Measurements from ENCODE around the gene ATP5PF.
A peak's percentile ranks its signal among the peaks of the same experiment; 100 is the strongest.
"Not testable (repeated sequence)": the region's sequence is repeated elsewhere in the genome, so short reads cannot be mapped to it uniquely, and the experiment has no call there.

The ATP5PF gene

DNA sequence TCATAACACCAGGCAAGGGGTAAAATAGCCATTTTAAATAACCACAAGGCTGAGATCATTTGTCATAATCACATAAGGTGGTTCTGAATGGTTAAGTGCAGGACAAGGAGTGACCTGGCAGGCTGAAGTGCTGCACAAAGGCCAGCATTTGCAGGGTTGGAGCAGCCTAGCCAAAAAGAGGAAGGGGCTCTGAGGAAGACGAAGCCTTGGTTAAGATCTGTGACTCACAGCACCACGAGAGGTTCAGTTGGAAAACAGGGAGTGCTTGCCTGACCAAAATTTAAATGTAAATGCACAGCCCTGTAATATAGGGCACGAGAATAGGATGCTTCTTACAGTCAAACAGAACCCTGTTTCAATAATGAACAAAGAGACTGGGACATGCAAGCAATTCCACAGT, 12.1 kb downstream of the ATP5PF start:
- no peak for DNase-seq (ENCODE audit: low read depth)

DNA sequence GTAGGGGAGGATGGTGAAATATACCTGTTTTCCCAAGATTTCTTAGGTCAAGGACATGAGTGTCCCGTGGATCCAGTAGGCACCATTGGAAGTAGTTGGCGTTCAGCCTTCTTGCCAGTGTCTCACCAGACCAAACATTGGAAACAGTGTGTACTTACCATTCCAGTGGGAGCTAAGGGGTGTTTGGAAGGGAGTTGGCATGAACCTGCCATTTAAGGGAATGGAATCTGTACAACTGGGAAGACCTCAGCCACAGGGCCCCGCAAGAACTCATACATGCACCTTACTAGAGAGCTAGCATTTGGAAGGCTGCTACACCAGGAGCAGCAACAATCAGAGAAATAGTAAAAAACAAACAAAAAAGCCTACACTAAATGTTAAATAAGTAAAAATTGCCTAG, 12.7 kb downstream of the ATP5PF start:
- DNase-seq (ENCODE audit: low read depth), result no peak

DNA sequence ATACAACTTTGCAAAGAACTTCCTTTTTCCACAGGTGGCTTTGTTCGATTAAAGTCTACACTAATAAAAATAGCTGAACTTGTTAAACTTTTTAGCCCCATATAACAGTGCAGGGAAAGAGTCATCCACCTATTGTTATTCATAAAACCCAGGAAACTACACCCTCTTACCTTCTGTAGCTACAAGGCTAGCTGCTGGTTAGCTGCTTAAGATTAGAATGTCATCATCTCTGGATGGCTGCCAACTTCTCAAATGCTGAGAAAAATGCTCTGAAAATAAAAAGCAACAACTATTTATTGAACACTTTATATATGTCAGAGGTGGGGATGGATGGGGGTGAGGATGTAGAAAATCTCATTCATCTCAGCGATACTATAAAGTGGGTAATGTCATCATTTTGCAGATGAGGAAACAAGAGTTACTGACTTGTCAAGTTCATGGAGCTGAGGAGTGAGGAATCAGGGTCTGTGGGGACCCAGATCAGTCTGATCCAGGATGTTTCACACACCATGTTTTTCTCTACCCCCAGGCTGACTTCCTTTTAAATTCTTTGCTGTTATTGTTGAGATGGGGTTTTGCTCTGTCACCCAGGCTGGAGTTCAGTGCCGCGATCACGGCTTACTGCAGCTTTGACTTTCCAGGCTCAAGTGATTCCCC, 17.1 kb downstream of the ATP5PF start:
- peak; percentile 13 for DNase-seq (ENCODE audit: low read depth)

DNA sequence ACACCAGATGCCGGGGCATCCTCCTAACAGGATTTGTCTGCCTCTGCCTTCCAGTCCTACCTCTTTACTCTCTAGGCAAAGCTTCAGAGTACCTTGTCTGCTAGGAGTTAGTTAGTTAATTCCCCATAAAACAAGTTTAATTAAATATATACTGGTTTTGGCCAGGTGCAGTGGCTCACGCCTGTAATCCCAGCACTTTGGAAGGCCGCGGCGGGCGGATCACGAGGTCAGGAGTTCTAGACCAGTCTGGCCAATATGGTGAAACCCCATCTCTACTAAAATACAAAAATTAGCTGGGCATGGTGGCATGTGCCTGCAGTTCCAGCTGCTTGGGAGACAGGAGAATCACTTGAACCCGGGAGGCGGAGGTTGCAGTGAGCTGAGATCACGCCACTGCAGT, 20.6 kb downstream of the ATP5PF start:
- not testable (repeated sequence) for DNase-seq (ENCODE audit: low read depth)

DNA sequence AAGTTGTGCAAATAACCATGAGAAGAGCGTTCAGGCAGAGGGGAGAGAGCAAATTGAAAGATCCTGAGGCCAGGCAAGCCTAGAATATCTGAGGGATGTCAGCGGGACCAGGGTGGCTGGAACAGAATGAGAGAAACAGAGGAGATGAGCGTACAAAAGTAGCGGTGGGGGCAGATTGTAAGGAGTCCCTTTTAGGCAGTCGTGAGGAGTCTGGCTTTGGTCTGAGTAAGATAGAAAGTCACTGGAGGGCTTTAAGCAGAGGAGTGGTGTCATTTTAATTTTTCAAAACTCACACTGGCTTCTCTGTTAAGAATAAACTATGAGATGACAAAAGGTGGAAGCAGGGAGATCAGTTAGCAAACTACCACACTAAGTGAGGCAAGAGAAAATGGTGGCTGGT, 24.2 kb downstream of the ATP5PF start:
- DNase-seq (ENCODE audit: low read depth), result no peak

GRCh38 chr21:25709684-25710265, 24.9 kb downstream of the ATP5PF start:
- DNase-seq (ENCODE audit: low read depth), result no peak

GRCh38 chr21:25708467-25709065, 26.1 kb downstream of the ATP5PF start:
- peak; percentile 31 for DNase-seq (ENCODE audit: low read depth)

GRCh38 chr21:25701529-25701928, 33.2 kb downstream of the ATP5PF start:
- no peak for DNase-seq (ENCODE audit: low read depth)

DNA sequence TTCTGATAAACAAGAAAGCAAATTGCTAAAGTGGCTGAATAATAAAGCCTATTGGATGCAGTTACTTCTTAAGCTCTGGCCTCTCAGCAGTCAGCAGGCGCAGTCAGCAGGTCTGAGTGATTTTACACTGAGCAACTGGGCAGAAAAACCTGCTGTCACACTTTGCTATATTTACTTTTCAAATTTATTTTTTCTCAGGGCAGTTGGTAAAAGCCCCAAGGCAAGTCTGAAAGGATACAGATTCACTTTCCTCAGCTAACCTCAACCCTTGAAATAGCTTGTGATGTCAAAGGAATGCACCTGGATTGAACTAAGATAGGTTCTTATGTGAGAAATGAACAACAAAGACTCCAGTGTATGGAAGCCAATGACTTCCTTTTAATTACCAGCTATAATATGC, 34.0 kb downstream of the ATP5PF start:
- DNase-seq (ENCODE audit: low read depth), result no peak

DNA sequence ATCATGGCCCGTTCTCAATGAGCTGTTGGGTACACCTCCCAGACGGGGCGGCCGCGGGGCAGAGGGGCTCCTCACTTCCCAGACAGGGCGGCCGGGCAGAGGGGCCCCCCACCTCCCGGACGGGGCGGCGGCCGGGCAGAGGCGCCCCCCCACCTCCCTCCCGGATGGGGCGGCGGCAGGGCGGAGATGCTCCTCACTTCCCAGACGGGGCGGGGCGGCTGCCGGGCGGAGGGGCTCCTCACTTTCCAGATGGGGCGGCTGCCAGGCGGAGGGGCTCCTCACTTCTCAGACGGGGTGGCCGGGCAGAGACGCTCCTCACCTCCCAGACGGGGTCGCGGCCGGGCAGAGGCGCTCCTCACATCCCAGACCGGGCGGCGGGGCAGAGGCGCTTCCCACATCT, 39.2 kb downstream of the ATP5PF start:
- not testable (repeated sequence) for DNase-seq (ENCODE audit: low read depth)

GRCh38 chr21:25691976-25692375, 42.7 kb downstream of the ATP5PF start:
- DNase-seq (ENCODE audit: low read depth), result no peak

GRCh38 chr21:25689226-25689625, 45.5 kb downstream of the ATP5PF start:
- peak; percentile 2 for DNase-seq (ENCODE audit: low read depth)

DNA sequence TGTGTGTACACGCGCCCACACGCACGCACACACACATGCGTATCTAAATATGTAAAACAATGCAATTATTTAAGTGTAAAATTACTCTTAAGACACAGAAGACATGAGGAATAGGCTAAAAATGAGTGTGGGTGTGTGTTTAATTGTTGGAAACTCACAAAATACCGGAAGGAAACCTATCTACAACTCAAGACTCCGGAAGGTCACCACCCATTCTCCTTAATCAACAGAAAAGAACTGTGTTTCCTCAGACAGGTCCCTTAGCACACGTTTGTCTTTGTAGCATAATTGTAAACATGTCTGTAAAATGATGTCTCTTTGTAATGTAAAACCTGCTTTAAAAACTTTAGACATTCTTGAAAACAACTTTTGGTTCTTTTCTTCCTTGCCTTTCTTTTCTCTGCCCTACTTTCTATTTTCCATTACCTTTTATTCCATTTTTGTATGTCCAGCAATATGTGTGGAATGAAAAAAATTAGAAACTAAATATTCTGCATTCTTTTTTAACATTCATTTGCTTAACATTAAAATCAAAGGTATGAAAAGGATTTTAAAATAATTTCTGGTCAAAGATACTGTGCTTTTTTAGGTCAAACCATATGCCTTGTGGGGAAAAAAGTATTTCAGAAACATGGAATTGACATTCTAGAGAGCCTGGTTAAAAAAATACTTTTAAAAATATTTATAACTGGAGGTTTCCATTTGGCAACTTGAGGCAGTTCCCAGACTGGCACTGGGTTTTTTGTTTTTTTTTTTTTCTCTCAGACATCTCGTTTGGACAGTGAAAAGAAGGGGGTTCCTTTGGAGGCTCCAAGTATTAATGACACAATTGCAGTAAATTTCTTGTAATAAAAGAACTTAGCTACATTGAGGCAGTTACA, 46.2 kb downstream of the ATP5PF start:
- DNase-seq (ENCODE audit: low read depth), result no peak

DNA sequence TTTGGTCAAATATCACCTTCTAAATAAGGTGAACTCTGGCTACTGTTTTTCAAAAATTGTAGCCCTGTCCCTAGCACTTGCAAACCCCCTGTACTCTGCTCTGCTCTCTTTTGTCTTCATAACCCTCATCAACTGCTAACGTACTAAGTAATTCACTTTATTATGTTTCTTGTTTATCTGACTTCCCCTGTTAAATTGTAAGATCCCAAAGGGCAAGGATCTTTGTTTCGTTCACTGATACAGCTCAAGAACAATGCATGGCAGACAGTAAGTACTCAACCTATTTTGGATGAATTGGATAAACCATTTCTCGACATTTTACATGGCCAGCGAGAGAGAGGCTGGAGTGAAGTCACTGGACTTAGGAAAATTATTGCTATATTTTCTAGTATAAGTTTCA, 46.9 kb downstream of the ATP5PF start:
- DNase-seq (ENCODE audit: low read depth), result no peak

DNA sequence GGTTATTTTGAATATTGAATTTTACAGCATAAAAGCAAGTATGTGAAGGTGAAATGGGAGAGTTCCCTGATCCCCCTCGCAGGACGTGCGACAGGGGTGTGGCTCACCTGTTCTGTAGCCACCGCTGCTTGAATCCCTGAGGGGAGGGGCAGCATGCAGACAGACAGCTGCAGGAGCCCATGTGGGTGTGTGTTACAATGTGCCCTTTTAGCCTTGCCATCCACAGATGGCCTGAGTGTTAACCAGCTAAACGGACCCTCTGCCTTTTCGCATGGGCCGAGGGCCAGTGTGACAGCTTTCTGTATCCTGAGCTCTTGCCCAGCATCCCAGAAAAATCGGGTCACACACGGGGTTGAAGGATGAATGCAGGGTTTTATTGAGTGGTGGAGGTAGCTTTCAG, 52.3 kb downstream of the ATP5PF start:
- DNase-seq (ENCODE audit: low read depth), result no peak

DNA sequence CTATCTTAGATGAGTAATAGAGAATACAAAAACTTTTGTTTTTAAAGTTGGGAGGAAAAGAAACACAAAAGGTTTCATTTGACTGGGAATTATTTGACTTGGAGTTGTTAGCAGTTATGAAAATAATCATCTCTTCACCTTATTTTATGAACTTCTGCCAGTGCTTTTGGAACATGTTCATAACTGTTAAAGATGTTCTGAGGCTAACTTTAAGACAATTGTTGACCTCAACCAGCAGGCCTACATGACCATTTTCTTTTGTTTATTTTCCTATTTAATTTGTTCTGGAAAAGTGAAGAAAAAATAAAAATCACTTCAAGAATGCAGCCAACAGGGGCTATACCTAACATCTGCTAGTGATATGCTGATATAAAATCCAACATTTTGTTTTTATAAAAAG, 58.3 kb downstream of the ATP5PF start:
- DNase-seq (ENCODE audit: low read depth), result no peak

Measured in fibroblast of gingiva (primary cell).